Dermis microvascular lymphatic vessel endothelial cell (primary cell): Measurements from ENCODE around the gene CLSTN2. TPM values are rescaled to one million over a fixed set of nuclear protein-coding genes. Genes with fewer than 3 reads are reported as not detected.
A peak's percentile ranks its signal among the peaks of the same experiment; 100 is the strongest.

Experiments
- DNase-seq, 2 donors: peaks; one replicate each; pipeline versions ENCODE4 v3.0.0 to v3.0.0-alpha.2; 2010; ENCODE audit warnings: low read depth in 2 of 2
- total RNA-seq: library from RNA; depleted of rRNA; stranded (reverse); fragments of >200 nt; gene quantifications from 2 replicates; pipeline ENCODE4 v1.2.1, GENCODE V29; 2014

CLSTN2 gene
- total RNA-seq, 1 donor from 2014 or later, result under 0.01 TPM

DNA sequence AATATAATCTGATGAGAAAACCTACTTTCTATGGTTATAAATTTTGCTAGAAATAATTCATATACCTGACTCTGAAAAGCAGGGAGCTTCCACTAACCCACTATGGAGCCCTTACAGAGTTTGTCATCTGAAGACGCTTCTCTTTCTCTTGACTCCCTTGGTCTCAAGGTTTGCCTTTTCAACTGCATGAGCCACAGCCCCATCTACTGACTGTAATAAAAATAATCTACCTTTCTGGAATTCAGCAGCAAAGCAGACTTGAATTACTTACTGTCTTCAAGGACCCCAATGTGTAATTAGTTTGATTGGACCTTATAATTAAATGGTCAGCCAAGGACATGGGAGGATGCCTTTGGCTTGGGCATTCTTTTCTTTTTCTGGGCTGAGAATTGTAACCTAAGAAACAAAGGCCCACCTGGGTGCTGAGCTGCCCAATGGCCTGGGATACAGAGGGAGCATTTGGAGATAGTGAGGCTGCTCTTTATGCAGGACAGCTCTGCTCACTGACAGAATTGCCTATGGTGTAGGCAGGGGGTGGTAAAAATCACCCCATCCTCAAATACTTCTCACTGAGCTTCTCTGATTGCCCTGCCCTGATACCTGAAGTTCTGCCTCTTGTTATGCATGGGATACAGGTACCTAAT is 564.3 kb downstream of the CLSTN2 start:
- DNase-seq, result peak; percentile 5 to 21

DNA sequence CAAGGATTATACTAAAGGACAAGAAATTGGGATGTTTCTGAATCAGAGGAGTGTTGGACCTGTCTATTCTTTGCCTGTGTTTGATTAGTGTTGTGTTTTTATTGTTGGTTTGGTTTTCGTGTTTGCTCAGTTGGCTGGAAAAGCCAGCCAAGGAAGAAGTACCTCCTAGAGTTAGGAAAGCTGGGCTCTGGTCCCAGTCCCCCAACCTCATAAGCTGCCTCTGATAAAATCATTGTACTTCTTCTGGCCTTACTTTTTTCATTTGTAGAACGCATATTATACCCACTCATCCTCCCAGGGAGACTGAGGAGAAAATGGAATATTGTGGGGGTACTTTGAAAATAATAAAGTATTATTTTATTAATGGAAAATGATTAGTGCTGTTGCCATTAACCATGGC is 565.5 kb downstream of the CLSTN2 start:
- DNase-seq, result no peak

DNA sequence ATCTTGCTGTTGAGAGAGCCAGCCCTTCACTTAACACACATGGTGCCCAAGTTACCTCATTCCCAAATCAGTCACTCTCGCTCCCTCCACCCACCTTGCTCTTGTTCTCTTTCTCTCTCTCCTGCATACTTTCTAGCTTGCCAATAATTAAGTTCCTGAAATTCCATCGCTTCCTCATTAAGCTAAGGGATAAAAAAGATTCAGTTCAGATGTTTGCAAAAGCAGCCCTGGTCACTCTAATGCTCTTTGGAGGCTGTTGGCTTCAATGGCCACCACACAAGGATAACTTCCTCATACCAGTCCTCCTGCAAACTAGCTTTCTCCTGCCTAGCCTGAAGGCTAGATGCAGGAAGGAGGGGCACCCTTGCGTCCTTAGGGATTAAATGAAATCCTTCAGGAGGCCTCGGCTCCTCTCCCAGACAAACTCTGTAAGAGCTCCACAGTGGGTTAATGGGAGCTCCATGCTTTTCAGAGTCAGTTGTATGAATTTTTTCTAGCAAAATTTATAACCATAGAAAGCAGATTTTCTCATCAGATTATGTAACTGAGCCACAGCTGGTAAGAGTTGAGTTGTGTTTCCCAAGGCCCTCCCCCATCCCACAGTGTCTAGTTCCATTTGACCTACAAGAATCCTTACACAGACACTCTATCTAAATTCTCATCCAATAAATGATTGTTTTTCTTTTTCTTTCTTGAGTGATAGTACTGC is 566.2 kb downstream of the CLSTN2 start:
- no peak for DNase-seq

DNA sequence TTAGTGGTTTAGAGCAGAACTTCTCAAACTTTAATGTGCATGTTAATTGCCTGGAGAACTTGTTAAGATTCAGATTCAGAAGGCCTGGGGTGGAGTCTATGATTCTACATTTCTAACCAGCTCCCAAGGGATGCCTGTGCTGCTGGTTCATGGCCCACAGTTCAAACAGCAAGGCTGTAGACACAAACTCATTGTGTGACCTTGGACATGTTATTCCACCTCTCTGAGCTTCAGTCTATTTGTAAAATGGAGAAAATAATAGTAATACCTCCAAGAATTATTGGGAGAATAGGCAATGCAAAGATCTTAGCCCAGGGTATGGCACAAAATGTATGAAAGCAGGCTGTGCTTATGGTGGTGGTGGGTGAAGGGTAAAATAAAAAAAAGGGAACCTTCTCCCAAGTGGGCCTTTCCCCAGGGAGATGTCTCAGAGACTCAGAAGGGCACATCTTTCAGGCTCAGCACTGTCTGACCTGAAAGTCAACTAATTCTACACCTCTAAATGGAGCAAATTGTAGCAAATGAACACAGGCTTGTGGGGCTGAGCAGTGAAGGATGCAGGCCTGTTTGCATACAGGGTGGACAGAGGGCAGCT is 566.9 kb downstream of the CLSTN2 start:
- DNase-seq, result no peak

DNA sequence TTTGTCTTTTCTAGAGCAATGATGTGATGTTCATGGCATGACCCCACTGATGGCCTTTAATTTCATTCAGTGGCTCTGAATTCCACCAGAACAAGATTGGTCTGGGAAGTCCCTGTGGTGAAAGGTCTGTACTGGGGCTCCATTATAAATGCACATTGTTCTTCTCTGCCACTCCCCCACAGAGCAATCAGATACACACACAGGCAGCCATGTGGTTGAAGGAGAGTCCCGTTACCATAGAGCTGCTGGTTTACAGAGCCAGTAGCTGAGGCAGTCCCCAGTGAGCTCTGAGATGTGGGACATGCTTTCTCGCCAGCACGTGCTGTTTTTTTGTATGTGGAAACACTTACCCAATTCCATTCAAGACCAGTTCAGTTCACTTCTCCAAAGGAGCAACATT is 570.2 kb downstream of the CLSTN2 start:
- DNase-seq, result no peak

DNA sequence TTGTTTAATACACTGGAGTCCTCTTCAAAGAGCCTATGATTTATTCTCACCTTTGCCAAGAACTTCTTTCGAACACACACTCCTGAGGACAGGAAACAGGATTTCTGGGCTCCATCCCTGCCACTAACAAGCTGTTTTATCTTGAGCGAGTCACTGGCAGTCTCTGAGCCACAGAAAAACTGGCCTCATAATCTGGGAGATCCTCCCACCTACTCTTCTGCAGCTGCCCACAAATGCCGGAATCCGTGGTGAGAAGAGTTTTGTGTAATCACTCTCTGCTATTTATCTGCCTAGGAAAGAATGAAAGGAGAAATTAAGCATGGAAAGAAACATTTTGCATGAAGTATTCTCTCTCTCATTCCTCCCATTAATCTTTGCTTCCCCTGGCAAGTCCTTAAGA is 570.9 kb downstream of the CLSTN2 start:
- no peak for DNase-seq

DNA sequence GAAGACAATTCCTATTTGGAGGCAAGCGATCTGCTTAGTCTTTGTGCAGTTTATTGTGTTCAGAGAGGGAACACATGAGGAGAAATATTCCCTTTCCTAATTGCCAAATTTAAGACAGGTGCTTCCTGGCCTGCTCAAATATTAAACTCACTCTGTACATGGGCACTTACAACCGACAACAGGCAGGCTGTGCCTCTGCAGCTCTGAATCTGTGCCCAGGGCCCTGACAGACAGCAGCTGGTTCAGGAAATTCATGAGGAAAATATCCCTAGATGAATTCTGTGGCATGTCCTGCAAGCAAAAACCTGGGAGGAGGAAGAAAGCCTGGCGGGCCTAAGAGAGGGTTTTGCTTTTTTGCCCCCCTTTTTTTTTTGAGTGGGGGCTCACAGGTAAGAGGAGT is 573.6 kb downstream of the CLSTN2 start:
- DNase-seq, result no peak

DNA sequence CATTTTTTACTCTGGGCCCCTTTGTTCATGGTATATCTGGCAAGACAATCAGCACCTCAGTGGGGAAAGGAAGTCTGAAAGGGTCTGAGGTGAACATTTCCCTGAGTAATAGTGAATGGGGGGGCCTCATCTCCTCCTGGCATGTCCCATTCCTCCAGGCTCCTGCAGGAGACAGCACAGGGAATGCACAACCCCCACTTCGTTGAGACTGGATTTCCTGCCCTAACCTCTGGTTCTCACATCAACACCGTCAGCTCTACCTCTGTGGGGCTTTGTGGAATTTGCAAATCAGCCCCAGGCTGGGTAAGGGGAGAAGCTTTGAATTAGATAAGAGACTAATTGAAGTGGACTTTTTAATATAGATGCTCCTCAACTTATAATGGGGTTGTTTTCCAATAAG is 574.5 kb downstream of the CLSTN2 start:
- DNase-seq, result no peak

DNA sequence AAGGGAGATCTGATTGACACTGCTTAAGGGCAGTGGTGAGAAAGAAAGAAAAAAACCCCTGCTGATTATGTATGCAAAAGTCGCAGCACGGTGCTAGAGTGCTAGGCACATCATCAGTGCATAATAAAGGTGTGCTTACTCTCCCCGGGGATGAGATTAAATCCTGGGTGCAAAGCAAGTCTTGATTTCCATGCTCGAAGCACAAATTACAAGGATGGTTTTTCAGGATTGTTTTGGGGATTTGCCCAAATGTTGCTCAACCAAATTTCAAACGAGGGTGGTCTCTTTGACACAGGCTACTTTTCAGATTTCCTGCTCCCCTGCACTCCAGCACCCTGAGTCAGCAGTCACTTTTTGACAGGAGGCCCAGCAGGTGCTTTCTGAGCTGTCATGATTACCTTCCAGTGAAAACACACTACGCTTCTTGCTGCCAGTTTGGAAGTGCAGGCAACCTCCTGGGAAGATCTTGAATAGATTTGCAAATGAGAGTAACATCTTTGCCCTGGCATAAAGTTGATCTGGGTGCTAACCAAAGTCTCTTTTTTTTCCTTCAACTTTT is 575.4 kb downstream of the CLSTN2 start:
- DNase-seq, result no peak

DNA sequence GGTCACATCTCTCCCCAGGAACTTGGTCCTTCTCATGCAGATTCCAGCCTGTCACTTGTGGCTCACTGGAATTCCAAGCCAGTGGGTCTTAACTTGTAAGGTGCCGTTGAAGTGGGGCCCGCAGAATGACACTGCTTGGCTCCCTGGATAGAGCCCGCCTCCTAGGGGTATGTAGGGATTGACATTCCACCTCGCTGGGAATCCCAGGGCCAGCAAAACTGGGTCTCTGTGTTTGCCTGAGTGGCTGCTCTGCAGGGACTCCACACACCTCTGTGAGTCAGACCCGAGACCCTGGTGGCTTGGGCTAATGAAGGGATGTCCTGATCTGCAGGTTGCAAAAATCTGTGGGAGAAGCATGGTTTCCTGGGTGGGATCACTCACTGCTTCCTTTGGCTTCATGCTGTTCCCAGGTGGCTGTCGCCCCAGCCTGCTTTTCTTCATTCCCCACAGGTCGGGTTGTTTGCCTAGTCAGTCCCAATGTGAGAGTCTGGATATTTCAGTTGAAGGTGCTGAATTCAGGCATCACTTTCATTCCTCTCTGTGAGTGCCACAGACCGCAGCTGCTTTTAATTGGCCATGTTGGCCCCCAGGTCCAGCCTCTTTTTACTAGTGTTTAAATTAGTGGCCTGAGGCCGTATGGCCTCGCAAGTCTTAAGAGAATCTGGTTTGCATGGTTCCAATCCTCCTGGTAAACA is 586.9 kb downstream of the CLSTN2 start:
- no peak for DNase-seq

DNA sequence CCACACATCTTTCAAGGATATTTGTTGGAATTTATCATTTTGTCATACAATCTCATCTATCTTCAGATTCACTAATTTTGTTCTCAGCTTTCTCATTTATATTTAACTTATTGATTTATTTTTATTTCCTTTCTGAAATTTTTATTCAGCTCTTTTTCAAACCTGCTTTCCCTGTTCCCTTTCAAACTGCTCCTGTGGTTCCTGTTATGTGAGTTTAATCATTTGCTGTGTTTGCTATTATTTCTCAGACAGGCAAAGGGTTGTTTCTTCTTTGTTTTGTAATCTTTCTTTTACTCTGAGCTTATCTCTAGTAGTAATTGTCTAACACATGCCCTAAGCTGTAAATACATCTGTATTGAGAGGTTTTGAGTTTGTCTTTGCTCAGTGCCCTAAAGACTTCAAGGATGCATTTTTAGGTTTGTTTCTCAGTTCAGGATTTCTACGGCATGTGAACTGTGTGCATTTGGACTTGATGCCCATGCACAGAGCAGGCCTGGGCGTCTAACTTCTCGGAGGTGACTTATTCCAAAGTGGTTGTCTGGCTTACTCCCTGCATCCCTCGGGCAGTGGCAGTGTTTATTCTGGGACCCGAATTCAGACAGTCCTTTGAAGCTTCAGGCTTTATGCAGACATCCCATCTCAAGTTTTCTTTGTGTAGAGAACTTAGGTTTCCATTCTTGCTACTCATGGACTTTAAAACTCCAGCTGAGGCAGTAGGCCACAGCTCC is 587.8 kb downstream of the CLSTN2 start:
- DNase-seq, result no peak

DNA sequence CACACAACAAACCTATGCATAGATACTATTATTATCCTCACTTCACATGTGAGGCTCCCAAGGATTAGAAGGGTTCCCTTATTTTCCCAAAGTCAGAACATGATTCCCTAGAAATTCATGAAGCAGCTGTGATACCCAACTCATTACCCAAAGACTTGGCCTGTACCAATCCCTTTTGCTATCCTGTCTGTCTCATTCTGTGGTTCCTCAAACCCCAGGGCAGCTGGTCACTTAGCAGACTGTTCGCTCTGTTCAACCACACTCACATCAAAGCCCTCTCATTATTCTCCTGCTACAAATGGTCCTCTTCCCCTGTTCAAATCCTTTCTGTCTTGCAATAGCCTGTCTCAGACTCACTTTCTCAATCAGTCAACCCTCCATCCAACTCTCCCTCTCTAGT is 588.6 kb downstream of the CLSTN2 start:
- DNase-seq, result no peak

DNA sequence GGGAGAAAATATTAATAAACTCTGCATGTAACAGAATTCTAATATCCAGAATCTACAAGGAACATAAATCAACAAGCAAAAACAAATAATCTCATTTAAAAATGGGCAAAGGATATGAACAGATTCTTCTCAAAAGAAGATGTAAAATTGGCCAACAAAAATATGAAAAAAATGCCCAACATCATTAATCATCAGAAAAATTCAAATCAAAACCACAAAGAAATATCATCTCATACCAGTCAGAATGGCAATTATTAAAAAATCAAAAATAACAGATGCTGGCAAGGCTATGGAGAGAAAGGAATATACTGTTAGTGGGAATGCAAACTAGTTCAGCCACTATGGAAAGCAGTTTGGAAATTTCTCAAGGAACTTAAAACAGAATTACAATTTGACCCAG is 592.2 kb downstream of the CLSTN2 start:
- no peak for DNase-seq

DNA sequence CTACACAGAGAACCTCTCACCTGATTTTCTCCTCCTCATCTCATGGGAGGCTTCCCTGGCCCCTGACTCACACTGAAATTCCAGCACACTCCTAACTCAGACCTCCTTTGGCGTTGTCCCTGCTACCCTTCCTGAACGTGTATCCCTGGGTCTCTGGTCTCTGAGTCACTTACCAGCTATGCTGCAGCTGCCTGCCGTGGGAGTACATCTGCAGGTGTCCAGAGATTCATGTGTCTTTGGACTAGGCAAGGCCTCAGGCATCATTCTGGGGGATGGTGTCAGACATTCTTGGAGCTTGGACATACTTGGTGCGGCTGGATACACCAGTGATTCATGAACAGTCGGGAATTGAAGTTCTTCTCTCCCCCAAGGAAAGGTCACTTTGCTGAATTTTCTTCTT is 594.1 kb downstream of the CLSTN2 start:
- no peak for DNase-seq

DNA sequence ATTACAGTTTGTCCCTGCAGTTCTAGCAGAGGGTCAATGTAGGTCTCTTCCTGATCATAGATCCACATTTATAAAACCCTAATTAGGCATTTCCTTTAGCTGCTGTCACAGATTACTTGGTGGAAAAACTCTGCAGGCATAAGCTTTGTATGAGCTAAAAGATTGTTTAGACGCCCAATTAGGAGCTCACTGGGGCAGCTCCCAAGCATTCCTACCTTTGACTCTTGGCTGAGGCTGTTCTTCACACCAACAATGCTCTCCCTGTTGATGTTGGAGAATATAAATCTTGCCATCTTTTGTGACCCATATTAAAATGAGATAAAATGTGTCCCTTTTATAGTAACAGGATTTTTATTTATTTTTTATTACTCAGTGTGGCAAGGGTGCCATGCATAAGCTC is 594.6 kb downstream of the CLSTN2 start:
- DNase-seq, result no peak

DNA sequence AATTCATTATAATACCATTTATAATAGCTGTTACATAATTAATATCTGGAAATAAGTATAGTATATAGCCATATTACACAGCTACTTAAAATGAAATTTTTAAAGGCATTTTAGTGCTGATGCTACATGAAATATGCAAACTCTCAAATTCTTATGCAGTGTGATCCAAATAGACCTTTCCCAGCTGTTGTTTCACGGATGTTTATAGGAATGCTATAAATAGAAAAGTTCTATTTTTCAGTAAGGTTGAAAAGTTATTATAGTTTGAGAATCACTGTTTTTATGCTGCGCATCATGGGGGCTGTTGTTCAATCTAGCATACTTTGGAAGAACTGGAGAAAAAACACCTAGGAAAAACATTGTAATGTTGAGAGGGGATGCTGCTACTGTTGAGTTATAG is 595.1 kb downstream of the CLSTN2 start:
- no peak for DNase-seq

DNA sequence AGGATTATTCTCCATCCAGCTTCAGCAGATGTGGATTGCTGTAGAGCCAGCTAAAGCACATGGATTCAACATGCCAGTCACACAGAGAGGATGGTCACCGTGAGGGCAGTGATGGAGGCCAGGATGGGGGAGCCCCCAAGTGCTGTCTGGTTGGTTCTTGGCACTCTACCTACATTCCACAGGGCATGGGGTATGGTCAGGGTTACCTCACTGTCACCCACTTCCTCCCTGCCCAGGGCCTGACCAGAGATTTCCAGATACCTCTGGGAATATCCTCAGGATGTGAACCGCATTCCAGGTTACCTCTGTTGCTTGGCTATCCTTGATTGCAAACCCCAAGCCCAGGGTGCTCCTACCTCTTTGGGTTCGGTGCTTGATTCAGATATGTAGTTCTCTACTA is 595.6 kb downstream of the CLSTN2 start:
- DNase-seq, result no peak

DNA sequence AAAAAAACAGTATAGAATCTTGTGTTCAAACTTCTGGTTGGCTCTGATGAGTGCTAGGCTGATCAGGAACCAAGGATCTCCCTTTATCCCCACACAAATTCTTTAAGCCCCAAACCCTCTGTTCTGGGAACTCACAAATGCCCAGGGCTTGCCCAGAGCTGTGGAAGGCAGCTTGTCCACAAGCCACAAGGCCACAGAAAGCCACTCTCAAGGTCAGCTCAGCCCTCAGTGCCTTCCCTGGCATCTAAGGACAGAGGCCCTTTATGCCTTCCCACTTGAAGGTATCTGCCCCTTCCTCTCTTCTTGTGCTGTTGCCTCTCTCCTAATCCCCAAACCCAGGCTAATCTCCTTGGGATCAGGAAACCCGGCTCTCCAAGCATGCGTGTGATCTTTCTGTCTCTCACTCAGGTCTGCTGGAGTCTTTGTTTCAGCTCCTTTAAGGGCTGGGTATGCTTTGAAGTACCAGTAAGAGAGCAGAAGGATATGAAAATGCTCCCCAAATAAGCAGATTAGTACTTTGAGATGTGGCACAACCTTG is 597.9 kb downstream of the CLSTN2 start:
- no peak for DNase-seq

DNA sequence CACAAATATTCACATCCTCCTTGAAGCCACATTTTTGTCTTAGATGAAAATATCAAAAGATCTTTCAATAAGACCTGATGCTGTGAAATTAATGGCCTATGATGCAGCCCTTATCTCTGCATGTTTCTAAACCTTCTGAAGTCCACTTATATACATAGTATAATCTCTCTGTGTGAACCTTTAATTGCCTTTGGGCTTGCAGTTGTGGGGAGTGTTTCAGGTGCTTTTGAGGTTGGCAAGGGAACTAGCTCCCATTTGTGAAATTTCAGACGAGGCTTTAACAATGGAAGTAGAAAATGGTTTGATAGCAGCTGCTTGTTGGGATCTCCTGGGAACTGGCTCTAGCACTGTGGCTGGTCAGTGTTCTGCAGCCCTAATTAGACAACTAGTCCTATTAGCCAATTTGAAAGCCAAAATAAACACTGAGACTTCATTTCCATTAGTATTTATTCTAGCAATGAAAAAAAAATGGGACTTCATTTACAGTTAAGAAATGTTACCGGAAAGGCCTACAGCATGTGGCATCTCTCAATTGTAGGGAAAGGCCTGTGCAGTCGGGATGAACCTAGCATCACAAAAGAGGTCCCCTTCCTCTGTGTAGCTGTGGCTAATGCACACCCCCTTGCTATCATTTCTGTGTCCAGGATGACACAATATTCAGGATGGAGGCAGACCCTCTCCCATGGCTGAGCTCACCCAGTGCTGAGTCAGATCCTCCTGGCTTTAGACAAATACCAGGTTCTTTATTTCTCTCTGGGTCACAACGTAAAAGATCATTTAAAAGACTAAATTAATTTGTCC is 602.1 kb downstream of the CLSTN2 start:
- no peak for DNase-seq

DNA sequence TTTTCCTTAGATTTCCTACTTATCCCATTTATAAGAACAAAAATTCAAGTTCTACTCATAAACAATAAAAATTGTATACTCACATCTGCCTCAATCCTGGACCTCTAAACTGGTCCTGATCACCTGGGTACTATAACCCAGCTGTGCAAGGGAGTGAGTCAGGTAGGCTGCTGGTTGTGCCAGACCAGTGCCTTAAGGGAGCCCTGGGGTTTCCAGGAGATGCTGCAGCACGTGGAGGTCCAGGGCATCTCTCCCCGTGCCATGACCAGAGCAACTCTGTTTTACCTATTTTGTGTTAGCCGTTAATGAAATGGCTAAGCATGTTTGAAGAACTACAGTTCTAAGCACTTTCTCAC is 602.7 kb downstream of the CLSTN2 start:
- DNase-seq, result no peak

DNA sequence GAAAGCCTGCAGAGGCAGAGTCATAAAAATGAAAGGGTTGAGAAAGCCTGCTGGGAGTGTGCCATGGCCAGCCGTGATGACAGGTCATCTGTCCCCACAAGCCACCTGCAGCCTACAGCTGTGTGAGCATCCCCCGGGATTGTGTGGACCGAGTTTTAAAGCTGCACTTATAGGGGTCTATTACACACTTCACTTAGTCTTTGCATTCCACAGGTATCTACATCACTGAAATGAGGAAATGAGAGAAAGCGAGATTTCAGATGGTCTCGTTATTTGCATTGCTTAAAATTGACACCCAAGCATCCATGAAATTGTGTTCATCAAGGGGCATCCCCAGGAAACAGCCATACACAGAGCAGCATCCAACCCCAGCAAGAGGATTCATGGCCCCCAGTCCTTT is 605.3 kb downstream of the CLSTN2 start:
- DNase-seq, result no peak
